ENCODE results near the gene UBE2G2. TPM values are rescaled to one million over a fixed set of nuclear protein-coding genes. Genes with fewer than 3 reads are reported as not detected.

UBE2G2 gene
- total RNA-seq, 1 experiment from 2014 or later, result 159 TPM

DNA sequence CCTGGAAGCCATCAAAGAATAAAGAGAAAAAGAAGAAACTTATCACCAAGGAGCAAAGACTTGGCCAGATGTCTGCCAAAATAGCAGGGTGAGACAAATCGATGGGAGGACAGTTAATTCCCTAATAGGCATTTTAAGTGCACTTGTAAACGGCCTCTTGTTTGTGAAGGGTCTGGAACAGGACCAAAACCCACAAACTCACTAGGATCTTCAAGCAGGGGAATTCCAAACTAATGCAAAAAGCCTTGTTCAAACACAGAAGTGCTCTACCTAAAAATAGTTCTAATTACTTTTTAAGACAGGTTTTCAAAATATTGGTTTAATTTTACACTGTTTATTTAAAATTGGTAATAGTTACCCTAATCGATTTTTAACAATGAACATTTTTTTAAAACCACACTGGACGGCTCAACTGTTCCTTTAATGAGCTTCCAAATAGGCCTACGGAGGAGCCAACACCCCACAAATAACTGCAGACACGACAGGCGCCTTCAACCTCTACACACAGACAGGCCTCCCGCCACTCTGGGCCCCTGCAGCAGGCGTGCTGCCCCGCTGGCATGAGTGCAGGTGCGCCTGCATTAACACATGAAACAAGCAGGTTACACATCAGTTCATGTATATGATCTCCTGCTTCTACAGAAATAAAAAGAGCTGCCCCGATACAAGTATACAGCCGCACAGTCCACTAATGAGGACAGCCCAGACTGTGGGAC is 15.8 kb downstream of the UBE2G2 start:
- CTCF ChIA-PET, result no interaction called here
- peak overlapping the region; percentile 10; the same call in 1 of the 2 replicates for H3K27ac ChIP-seq (ENCODE audit: low read length)
- ATAC-seq, result peak; percentile 79

DNA sequence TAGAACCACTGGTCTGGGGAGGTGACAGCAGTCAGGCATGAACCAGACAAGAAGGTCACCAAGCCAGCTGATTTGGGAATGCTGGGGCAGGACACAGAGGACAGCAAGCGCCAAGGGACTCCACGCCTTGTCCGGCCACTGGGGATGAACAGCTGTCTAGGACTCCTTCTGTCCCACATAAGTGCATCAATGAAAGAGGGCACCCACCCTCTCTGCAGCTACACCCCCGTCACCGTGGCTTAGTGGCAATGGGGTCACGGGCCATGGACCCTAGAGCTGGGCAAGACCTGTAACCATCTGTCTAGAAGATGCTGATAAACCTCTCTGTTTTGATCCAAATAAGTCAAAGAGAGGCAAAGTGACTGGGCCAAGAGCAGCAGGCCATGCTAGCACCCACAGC is 16.8 kb downstream of the UBE2G2 start:
- no peak overlapping the region for H2AFZ ChIP-seq (ENCODE audit: low read length)
- TF ChIP-seq EZH2phosphoT487 (IDR thresholded peaks at IDR 0.05; ENCODE audit: borderline replicate concordance, low read length), result no peak
- TF ChIP-seq EZH2 (IDR thresholded peaks at IDR 0.05; ENCODE audit: low read length, unreplicated experiment), result no peak
- TF ChIP-seq, protein P1, sequence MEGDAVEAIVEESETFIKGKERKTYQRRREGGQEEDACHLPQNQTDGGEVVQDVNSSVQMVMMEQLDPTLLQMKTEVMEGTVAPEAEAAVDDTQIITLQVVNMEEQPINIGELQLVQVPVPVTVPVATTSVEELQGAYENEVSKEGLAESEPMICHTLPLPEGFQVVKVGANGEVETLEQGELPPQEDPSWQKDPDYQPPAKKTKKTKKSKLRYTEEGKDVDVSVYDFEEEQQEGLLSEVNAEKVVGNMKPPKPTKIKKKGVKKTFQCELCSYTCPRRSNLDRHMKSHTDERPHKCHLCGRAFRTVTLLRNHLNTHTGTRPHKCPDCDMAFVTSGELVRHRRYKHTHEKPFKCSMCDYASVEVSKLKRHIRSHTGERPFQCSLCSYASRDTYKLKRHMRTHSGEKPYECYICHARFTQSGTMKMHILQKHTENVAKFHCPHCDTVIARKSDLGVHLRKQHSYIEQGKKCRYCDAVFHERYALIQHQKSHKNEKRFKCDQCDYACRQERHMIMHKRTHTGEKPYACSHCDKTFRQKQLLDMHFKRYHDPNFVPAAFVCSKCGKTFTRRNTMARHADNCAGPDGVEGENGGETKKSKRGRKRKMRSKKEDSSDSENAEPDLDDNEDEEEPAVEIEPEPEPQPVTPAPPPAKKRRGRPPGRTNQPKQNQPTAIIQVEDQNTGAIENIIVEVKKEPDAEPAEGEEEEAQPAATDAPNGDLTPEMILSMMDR (conservative IDR thresholded peaks at IDR 0.05; ENCODE audit: low read depth, low read length), result no peak
- BruUV-seq (replicated peaks), result no TSS peak
- no peak for ATAC-seq
- no peak overlapping the region for H3K27ac ChIP-seq (ENCODE audit: low read length)
- H3K79me2 ChIP-seq (ENCODE audit: low read length), result peaks cover 98% of the 10 kb centered on the region
- H3K9ac ChIP-seq (ENCODE audit: low read length), result no peak overlapping the region
- no peaks in the 10 kb centered on the region for H3F3A ChIP-seq (ENCODE audit: low read length, unreplicated experiment)
- ChIA-PET CTCF (no interaction called here), POLR2A (ENCODE audit: unreplicated experiment) (no interaction called here)
- H3K4me3 ChIP-seq (ENCODE audit: low read length), result no peak overlapping the region
- H3K9me3 ChIP-seq (ENCODE audit: low read length), result no peaks in the 10 kb centered on the region
- H3K36me3 ChIP-seq (ENCODE audit: low read depth, low read length), result peaks cover 50% of the 10 kb centered on the region
- H3K9me2 ChIP-seq (replicated peaks; ENCODE audit: low read length), result no peaks in the 10 kb centered on the region
- intact Hi-C loops (cut with micrococcal nuclease), result loop anchor here (1.0 to 5.0 kb wide), 2 partner anchors 32 to 73 kb away; partner anchors contain the start of gene TSPEAR
- H3K4me2 ChIP-seq (ENCODE audit: low read length), result no peak overlapping the region
- peaks cover 23% of the 10 kb centered on the region; the same call in 1 of the 2 replicates for H4K20me1 ChIP-seq (ENCODE audit: low read length)
- H3K4me1 ChIP-seq (ENCODE audit: insufficient read depth, low read length), result peaks cover 9% of the 10 kb centered on the region; the same call in 1 of the 2 replicates
- no peak for DNase-seq
- H3K27me3 ChIP-seq (ENCODE audit: low read length), result no peaks in the 10 kb centered on the region

More for the DNA sequence above, 15.8 kb downstream of the UBE2G2 start:
- H4K20me1 ChIP-seq (ENCODE audit: low read length), result peaks cover 32% of the 10 kb centered on the region; the same call in 1 of the 2 replicates
- no peak overlapping the region for H2AFZ ChIP-seq (ENCODE audit: low read length)
- no peak overlapping the region for H3K9ac ChIP-seq (ENCODE audit: low read length)
- peaks cover 98% of the 10 kb centered on the region for H3K79me2 ChIP-seq (ENCODE audit: low read length)
- peaks cover 52% of the 10 kb centered on the region for H3K36me3 ChIP-seq (ENCODE audit: low read depth, low read length)
- TF ChIP-seq EZH2phosphoT487 (IDR thresholded peaks at IDR 0.05; ENCODE audit: borderline replicate concordance, low read length), result no peak
- TF ChIP-seq, protein P1 (conservative IDR thresholded peaks at IDR 0.05; ENCODE audit: low read depth, low read length), result no peak
- peak; percentile 39 for DNase-seq
- peaks cover 9% of the 10 kb centered on the region; the same call in 1 of the 2 replicates for H3K4me1 ChIP-seq (ENCODE audit: insufficient read depth, low read length)
- H3K4me2 ChIP-seq (ENCODE audit: low read length), result 0 out of 2 replicates have a peak overlapping the region, but pooled peaks have one; percentile 6
- no peak overlapping the region for H3K4me3 ChIP-seq (ENCODE audit: low read length)
- POLR2A ChIA-PET (ENCODE audit: unreplicated experiment), result interaction anchor here (0.5 to 0.9 kb wide), 2 partner anchors 119 to 141 kb away, joined by 3 to 7 read pairs; partner anchors contain the start of gene KRTAP12-2
- no peaks in the 10 kb centered on the region for H3K9me2 ChIP-seq (replicated peaks; ENCODE audit: low read length)
- H3K9me3 ChIP-seq (ENCODE audit: low read length), result no peaks in the 10 kb centered on the region
- intact Hi-C loops (cut with micrococcal nuclease), result loop anchor here (1.0 to 5.0 kb wide), 2 partner anchors 32 to 73 kb away; partner anchors contain the start of gene TSPEAR
- BruUV-seq (replicated peaks), result no TSS peak
- no peaks in the 10 kb centered on the region for H3F3A ChIP-seq (ENCODE audit: low read length, unreplicated experiment)
- H3K27me3 ChIP-seq (ENCODE audit: low read length), result no peaks in the 10 kb centered on the region
